GM21515 (cell line): ENCODE data around the gene CEP55.
"Not testable (repeated sequence)": the region's sequence is repeated elsewhere in the genome, so short reads cannot be mapped to it uniquely, and the experiment has no call there.

Experiments used
- ATAC-seq: cut with Tn5 transposase; IDR thresholded peaks from one replicate; pipeline ENCODE4 v1.9.1; 2021; ENCODE audit not compliant: unreplicated experiment

CEP55 gene

DNA sequence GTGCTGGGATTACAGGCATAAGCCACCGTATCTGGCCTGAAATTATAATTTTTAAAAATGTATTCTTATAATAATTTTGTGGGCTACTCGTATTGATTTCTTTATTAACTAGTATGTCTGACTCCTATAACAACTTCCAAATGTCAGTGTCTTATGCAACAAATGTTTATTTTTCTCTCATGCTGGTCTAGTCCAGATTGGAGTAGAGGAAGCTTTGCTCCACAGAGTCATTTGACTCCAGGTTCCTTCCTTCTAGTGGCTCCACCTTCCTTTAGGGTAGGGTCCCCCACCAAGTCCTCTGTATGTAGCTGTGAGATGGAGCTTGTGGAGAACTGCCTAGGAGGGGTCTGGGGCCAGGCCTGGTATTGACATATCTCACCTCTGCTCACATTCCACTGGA, 8.7 kb downstream of the CEP55 start:
- ATAC-seq: no peak

DNA sequence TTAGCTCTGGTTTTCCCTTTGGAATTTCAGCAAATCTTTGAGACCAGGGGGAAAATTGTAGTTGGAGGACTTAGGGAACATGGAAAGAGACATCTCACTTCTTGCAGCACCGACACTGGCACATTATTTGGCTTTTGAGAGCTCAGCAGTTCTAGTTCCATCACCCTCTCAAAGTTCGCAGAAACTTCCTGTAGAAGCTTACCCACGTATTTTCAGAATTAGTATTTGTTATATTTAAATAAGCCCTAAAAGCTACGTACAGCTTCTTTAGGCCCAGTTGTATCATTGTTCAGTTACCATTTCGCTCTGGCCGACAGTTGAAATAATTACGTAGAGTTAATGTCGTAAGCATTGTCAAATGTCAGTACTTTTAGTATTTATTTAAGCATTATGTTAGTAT, 13.4 kb downstream of the CEP55 start:
- ATAC-seq: no peak

DNA sequence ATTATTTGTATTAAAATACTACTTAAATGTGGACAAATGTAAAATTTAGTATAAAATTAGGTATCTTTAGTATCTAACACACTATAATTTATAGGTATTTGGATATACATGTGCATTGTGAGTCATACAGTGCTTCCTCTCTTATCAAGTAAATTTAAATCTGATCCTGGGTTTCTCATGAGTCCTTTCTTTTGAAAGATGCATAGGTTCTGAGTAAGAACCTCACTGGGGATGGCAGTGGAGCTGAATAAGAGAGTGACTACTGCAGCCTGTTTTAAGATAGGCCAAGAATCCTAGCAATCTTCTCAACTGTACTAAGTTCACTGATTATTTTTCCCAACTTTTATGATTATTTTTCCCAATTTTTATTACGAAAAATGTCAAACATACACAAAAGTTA, 16.2 kb downstream of the CEP55 start:
- ATAC-seq: no peak

DNA sequence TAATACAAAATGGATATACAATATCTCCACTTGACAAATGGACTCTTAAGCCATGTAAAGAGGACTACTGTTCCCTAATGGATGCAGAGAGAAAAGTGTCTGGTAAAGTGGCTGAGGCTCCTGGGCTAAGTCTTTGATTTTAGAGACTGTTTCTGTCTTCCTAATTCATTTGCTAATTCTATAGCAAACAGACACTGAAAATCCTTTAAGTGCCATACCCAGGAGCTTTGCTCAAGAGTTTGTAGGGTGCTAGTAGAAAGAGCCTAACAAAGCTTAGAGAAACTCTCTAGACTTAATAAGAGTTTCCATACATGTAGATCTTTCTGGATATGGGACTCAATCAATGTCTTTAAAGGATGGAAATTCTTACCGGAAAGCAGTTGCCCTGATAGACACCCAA, 16.7 kb downstream of the CEP55 start:
- ATAC-seq: no peak

DNA sequence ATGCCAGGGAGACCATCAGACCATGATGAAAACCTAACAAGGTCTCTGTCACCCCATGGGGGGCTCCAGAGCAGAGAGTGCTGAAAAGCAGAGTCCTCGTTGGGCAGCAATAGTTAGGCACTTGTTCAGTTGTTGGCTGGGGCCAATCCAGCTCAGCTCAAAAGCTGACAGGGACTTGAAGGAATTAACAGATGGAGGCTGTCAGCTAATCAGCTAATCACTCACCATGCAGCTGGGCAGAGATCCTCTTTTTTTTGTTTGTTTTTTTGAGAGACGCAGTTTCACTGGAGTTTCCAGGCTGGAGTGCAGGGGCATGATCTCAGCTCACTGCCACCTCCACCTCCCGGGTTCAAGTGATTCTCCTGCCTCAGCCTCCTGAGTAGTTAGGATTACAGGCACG, 18.1 kb downstream of the CEP55 start:
- ATAC-seq: no peak

DNA sequence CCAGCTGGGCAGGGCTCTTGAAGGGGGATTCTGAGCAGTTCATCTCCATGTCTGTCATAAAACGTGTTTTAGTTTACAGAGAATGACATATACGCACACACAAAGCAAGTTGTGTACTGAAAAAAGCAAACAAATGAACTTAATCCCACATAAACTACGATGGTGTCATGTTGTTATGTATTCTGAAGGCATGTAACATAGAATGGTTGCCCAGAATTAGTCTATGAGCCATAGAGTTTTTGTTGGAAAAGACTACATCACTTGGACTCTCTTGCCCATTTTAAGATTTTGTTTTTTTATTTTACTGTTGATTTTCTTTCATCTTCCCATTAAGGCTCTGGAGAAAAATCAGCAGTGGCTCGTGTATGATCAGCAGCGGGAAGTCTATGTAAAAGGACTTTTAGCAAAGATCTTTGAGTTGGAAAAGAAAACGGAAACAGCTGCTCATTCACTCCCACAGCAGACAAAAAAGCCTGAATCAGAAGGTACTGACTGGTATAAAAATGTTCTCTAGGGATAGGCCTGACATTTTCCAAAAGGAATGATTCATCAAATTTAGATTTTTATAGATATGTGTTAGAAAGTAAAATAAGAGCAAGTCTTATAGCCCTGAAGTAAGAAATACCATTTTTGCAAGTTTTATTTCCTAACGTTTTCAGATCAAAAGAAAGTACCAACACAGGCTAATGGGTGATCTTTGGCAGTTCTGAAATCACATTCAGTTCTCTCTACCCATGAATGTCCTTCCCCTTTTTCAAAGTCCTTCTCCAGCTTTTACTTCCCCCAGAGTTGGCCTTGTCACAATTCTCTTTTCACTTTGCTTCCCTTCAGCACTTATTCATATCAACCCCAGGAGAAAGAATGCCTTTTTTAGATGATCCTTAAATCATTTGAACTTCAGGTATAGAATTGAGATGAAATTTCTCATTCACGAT, 18.9 kb downstream of the CEP55 start:
- no peak for ATAC-seq

GRCh38 chr10:93516006-93516380, 19.6 kb downstream of the CEP55 start:
- ATAC-seq: no peak

DNA sequence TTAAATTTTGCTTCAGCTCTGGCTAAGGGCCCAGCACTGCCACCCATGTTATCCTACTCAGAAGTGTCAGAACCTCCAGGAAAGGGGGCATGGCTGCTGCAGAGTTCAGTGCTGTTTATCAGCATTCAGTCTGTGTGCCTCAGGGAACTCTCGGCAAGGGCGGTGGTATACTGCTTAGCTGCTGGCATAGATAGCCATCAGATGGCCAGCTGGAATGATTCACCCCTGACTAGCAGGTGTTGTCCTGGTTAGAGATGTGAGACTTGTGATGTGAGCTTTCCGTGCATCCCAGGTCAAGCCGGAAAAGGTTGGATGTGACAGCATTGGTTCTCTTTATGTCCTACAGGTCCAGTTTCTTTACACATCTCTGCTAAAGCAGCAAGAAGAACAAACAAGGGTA, 22.1 kb downstream of the CEP55 start:
- ATAC-seq: no peak

DNA sequence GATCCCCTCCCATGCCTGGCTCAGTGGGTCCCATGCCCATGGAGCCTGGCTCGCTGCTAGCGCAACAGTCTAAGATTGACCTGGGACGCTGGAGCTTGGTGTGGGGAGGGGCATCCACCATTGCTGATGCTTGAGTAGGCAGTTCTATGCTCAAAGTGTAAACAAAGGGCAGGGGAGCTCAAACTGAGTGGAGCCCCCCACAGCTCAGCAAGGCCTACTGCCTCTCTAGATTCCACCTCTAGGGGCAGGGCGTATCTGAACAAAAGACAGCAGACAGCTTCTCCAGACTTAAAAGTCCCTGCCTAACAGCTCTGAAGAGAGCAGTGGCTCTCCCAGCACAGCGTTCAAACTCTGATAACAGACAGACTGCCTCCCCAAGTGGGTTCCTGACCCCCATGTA, 38.9 kb downstream of the CEP55 start:
- no peak for ATAC-seq

- ATAC-seq: not testable (repeated sequence)
These were observed 44.5 kb downstream of the CEP55 start for GRCh38 chr10:93540871-93541270.

- ATAC-seq: no peak
These were observed 45.3 kb downstream of the CEP55 start for GRCh38 chr10:93541402-93542357.

- ATAC-seq: no peak
These were observed 46.0 kb downstream of the CEP55 start for GRCh38 chr10:93542358-93542791.

DNA sequence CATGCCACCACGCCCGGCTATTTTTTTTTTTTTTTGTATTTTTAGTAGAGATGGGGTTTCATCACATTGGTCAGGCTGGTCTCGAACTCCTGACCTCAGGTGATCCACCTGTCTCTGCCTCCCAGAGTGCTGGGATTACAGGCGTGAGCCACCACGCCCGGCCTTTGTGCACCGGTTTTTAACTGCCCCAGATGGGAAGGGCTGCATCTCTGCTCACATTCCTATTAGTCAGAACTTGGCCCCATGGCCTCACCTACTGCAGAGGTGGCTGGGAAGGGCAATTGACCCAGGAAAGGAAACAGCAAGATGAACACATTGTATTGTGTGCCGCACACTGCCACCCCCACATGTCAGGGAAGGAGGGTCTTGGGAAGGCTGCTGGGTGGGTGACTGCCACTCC, 50.6 kb downstream of the CEP55 start:
- ATAC-seq: not testable (repeated sequence)

- ATAC-seq: no peak
These were observed 51.1 kb downstream of the CEP55 start for GRCh38 chr10:93547522-93547921.

DNA sequence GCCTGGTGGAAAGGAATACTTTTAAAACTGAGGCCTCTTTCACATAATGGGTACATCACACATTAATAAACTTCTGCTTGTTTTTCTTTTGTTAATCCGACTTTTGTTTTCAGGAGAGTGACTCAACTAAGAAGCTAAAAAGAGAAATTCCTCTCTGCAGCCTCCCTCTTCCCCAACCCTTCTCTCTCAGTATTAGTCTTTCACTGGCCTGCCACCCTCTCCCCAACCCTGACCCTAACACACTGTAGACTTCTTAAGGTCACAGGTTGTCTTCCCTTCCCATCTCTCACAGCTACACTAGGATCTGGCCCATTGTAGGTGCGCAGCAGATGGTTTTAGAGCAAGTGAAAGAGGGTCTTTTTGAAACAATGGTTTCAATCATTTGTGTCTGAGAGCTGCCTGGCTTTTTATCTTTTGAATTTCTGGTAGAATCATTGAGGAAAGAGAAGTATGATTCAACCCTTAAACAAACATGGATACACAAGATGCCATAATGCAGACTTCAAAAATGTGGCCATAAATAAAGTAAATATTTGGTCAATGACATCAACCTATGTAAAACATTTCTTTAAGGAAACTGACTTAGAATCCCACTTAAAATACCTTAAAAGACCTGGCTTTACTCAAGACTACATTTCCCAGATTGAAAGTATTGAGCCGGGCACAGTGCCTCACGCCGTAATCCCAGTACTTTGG, 52.1 kb downstream of the CEP55 start:
- ATAC-seq: no peak

DNA sequence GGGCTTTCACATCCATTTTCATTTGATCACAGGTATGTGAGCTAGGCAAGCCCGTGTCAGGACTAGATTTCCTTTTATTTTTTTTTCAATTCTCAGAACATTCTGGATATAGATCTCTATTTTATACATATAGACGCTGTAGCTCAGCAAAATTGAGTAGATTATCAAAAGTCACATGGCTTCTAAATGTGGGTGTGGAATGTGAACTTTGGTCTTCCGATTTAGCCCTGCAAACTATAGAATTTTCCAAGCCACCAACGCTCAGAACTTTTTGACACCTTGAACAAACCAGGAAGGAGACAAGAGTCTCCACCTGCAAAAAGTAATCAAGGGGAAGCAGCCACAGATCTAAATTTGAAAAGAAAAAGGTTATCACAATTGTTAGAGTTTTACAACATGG, 54.2 kb downstream of the CEP55 start:
- no peak for ATAC-seq

GRCh38 chr10:93552780-93553179, 56.4 kb downstream of the CEP55 start:
- no peak for ATAC-seq

DNA sequence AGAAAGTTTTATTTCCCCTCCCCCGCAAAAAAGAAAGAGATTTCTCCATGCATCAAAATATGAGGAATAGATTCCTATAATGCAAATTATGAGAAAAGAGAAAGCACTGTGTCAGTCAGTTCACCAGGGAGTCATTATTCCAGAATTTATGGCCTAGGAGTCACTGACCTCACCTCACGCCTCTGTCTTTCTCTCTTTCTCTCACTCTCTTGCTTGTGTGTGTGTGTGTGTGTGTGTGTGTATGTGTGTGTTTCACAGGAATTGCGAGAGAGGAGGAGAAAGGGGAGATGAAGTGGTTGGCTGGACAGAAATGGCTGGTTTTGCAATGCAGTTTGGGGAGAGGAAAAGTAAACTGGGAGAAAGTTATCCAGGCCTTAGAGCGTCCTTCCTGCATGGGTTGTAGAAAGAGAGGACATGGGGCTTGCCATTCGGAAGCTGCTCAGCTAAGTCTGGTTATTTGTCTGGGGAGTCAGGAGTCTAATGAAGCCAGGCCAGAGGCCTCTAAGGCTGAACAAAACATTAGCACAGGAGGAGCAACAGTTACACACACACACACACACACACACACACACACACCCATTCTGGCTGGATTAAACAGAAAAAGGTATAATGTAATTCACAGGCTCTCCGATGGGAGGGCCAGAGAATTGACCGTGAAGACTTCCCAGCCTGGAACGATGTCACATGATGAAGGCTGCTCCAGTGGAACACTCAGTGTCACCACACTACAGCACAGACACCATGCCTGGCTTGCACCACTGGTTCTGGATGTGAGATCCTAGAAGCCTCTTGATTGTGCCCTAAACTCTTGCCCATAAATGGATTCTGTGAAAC, 57.3 kb downstream of the CEP55 start:
- ATAC-seq: no peak

DNA sequence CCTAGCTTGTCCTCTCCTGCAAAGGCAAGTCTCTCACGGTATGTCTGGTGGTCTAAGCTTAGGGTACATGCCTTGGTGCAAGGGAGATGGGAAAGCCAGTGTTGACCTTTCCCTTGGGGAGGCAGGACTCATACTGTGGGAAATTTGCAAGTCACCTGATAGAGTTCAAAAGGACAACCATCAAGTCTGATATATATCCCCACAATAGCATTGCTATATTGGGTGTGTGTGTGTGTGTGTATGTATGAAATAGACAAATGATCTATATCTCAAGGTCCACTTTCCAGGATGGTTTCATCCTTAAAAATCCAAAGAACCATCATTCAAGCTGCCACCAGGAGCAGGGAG, 57.9 kb downstream of the CEP55 start:
- ATAC-seq: no peak

DNA sequence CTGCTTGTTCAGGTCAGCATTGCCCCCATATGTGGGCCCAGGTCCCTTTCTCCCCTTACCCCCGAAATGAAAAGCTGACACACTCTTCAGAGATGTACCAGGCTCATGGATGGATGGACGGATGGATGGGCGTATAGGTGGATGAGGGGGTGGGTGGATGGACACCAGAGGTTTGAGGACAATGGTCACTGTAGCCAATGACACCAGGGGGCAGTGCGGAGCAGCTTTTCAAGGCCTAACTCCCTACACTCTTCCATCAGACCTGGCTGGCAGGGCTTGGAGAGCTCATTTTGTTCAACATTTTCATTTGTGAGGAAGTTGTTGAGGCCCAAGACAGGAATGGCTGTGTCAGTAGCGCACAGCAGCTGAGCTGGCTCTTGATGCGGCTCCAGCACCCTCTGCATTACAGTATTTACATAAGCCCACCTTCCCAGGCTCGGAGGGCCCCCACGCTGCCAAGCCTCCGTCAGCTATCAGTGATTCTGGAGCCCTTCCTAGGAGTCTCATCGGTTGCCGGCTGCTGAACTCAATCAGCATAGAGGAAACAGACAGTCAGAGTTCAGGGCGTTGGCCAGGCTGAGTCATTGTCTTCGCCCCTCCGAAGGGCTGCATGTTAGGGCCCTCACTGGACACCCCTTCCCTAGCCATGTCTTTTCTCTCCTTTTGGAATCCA, 58.5 kb downstream of the CEP55 start:
- no peak for ATAC-seq
